ENCODE measurements around the gene KLHL29. TPM values are rescaled to one million over a fixed set of nuclear protein-coding genes. Genes with fewer than 3 reads are reported as not detected.
A peak's percentile ranks its signal among the peaks of the same experiment; 100 is the strongest.

Gene KLHL29
- total and polyA plus RNA-seq, 2 experiments from 2014 or later = 1.5 to 6.5 TPM

- H3K9me2 ChIP-seq (ENCODE audit: insufficient read depth) = no peaks in the 10 kb centered on the region
- H3K4me3 ChIP-seq = no peak overlapping the region
- Mint-ChIP-seq H3K36me3 (ENCODE audit: low read depth) (no peaks in the 10 kb centered on the region; the same call in 2 of the 3 replicates), H3K27me3 (ENCODE audit: insufficient read depth, low read depth, poor library complexity) (peaks cover 15% of the 10 kb centered on the region), H3K4me3 (no peak overlapping the region), H3K9me3 (no peaks in the 10 kb centered on the region), H3K4me1 (peaks cover 19% of the 10 kb centered on the region), H3K27ac (no peak overlapping the region)
- H3K27me3 ChIP-seq (ENCODE audit: insufficient read depth) = no peaks in the 10 kb centered on the region
- no peak overlapping the region for H3K27ac ChIP-seq (ENCODE audit: low read depth)
- no peak overlapping the region for H2AFZ ChIP-seq
- H3K36me3 ChIP-seq (ENCODE audit: insufficient read depth) = no peaks in the 10 kb centered on the region
- no peak overlapping the region for H3K4me2 ChIP-seq
- no peak for DNase-seq (ENCODE audit: low spot score)
- ATAC-seq = peak; percentile 52
- H3F3A ChIP-seq (replicated peaks; ENCODE audit: low read depth) = no peaks in the 10 kb centered on the region
- TF ChIP-seq ZNF462 (CRISPR knock-in tag; IDR thresholded peaks at IDR 0.05) = no peak
- TF ChIP-seq CREB1 (CRISPR knock-in tag; IDR thresholded peaks at IDR 0.05; ENCODE audit: low read depth) = no peak
- peak in 1 of 2 experiments; percentile 61; a peak in 2 of 4 replicates for TF ChIP-seq CTCF (conservative IDR thresholded peaks at IDR 0.05; ENCODE audit: low read depth in 2 of 2)
- H3K4me1 ChIP-seq (ENCODE audit: insufficient read depth) = no peaks in the 10 kb centered on the region
- no peaks in the 10 kb centered on the region; the same call in 1 of the 2 replicates for H4K20me1 ChIP-seq (replicated peaks; ENCODE audit: insufficient read depth)
- H3K79me2 ChIP-seq (replicated peaks; ENCODE audit: insufficient read depth) = no peaks in the 10 kb centered on the region
Observed at GRCh38 chr2:23547725-23548124, 162.7 kb downstream of the KLHL29 start.
